Mesenchymal stem cell (in vitro differentiated cells and primary cell): ENCODE measurements around the gene VAV2.

ENCODE experiments used
- DNase-seq: peaks from one replicate; pipeline ENCODE4 v3.0.0-alpha.2; 2013
- H2AFZ ChIP-seq: one replicate; pipeline ENCODE4 v1.6.1; 2013; ENCODE audit warnings: low read depth, mild to moderate bottlenecking, control low read depth, inconsistent platforms, low read length, moderate library complexity
- H2AK5ac ChIP-seq: 2 replicates; pipeline ENCODE4 v1.6.1; 2013; ENCODE audit warnings: low read length, moderate library complexity, mild to moderate bottlenecking, inconsistent platforms; ENCODE audit not compliant: severe bottlenecking
- H2BK120ac ChIP-seq: one replicate; pipeline ENCODE4 v1.6.1; 2013; ENCODE audit warnings: low read depth, mild to moderate bottlenecking, inconsistent platforms, low read length, moderate library complexity
- H2BK12ac ChIP-seq, 2 experiments: one replicate each; pipeline ENCODE4 v1.6.1; 2013; ENCODE audit warnings: inconsistent platforms in 2 of 2, low read length in 2 of 2, mild to moderate bottlenecking in 2 of 2, moderate library complexity in 2 of 2, control low read depth in 1 of 2
- H2BK15ac ChIP-seq: one replicate; pipeline ENCODE4 v1.6.1; 2013; ENCODE audit warnings: mild to moderate bottlenecking, low read depth, inconsistent platforms; ENCODE audit not compliant: poor library complexity, severe bottlenecking
- H2BK5ac ChIP-seq: 2 replicates; pipeline ENCODE4 v1.6.1; 2013; ENCODE audit warnings: low read depth, mild to moderate bottlenecking, low read length, control low read depth, inconsistent platforms; ENCODE audit not compliant: poor library complexity, severe bottlenecking
- H3K14ac ChIP-seq, 2 experiments: one replicate each; pipeline ENCODE4 v1.6.1; 2013; ENCODE audit warnings: inconsistent platforms in 2 of 2, low read length in 2 of 2, control low read depth in 1 of 2, mild to moderate bottlenecking in 1 of 2, moderate library complexity in 1 of 2
- H3K18ac ChIP-seq, 2 experiments: one replicate each; pipeline ENCODE4 v1.6.1; 2013; ENCODE audit warnings: inconsistent platforms in 2 of 2, low read length in 2 of 2, control low read depth in 1 of 2, low read depth in 1 of 2, mild to moderate bottlenecking in 1 of 2
- H3K23ac ChIP-seq, 2 experiments: one replicate each; pipeline ENCODE4 v1.6.1; 2013; ENCODE audit warnings: inconsistent platforms in 2 of 2, low read length in 2 of 2, mild to moderate bottlenecking in 2 of 2, moderate library complexity in 2 of 2, control low read depth in 1 of 2
- H3K27ac ChIP-seq: 2 replicates; pipeline ENCODE4 v1.5.1; 2013; ENCODE audit warnings: mild to moderate bottlenecking, moderate library complexity, low read length, control low read depth, inconsistent platforms; ENCODE audit not compliant: poor library complexity, severe bottlenecking
- H3K27me3 ChIP-seq, 2 experiments: 2 replicates each; pipeline versions ENCODE4 v1.6.1 to v1.7.0; 2013; ENCODE audit warnings: low read length in 2 of 2, mild to moderate bottlenecking in 2 of 2, moderate library complexity in 2 of 2, control low read depth in 1 of 2, inconsistent platforms in 1 of 2; ENCODE audit not compliant: control insufficient read depth in 1 of 2, insufficient read depth in 1 of 2
- H3K36me3 ChIP-seq, 2 experiments: 2 replicates each; pipeline versions ENCODE4 v1.6.1 to v1.7.0; 2013; ENCODE audit warnings: low read length in 2 of 2, control low read depth in 1 of 2, inconsistent platforms in 1 of 2, low read depth in 1 of 2, mild to moderate bottlenecking in 1 of 2; ENCODE audit not compliant: insufficient read depth in 2 of 2, control insufficient read depth in 1 of 2
- H3K4ac ChIP-seq, 2 experiments: one replicate each; pipeline ENCODE4 v1.6.1; 2013; ENCODE audit warnings: inconsistent platforms in 2 of 2, low read length in 2 of 2, mild to moderate bottlenecking in 2 of 2, moderate library complexity in 2 of 2, control low read depth in 1 of 2, low read depth in 1 of 2
- H3K4me1 ChIP-seq: 2 replicates; pipeline ENCODE4 v1.6.1; 2013; ENCODE audit warnings: low read depth, low read length, control low read depth; ENCODE audit not compliant: control insufficient read depth, insufficient read depth
- H3K4me2 ChIP-seq: 2 replicates; pipeline ENCODE4 v1.6.1; 2013; ENCODE audit warnings: low read length, mild to moderate bottlenecking, inconsistent platforms; ENCODE audit not compliant: poor library complexity, severe bottlenecking
- H3K4me3 ChIP-seq, 2 experiments: 2 replicates each; pipeline versions ENCODE4 v1.5.1 to v1.7.0; 2013; ENCODE audit warnings: low read length in 2 of 2, mild to moderate bottlenecking in 2 of 2, control low read depth in 1 of 2, low read depth in 1 of 2; ENCODE audit not compliant: insufficient read depth in 1 of 2
- H3K79me1 ChIP-seq: replicated peaks from 2 replicates; pipeline ENCODE4 v1.6.1; 2013; ENCODE audit warnings: mild to moderate bottlenecking, control low read depth, low read length, inconsistent platforms; ENCODE audit not compliant: poor library complexity, severe bottlenecking
- H3K9ac ChIP-seq: 2 replicates; pipeline ENCODE4 v1.7.0; 2013; ENCODE audit warnings: mild to moderate bottlenecking, low read length, moderate library complexity
- H3K9me3 ChIP-seq: 2 replicates; pipeline ENCODE4 v1.7.0; 2013; ENCODE audit warnings: mild to moderate bottlenecking, low read length; ENCODE audit not compliant: control insufficient read depth
- H4K8ac ChIP-seq: one replicate; pipeline ENCODE4 v1.6.1; 2013; ENCODE audit warnings: inconsistent platforms, mild to moderate bottlenecking, low read length, moderate library complexity
- H4K91ac ChIP-seq: one replicate; pipeline ENCODE4 v1.6.1; 2013; ENCODE audit warnings: mild to moderate bottlenecking, low read length, inconsistent platforms
- WGBS: methylation state at CpG from one replicate; pipeline ENCODE4 v1.1.7; 2013; ENCODE audit warnings: mixed read lengths; 5-methylcytosine and 5-hydroxymethylcytosine counted together

The VAV2 gene

GRCh38 chr9:133992780-133993634 lies 883 bp upstream of the VAV2 start:
- no peaks in the 10 kb centered on the region for H3K36me3 ChIP-seq
- H3K23ac ChIP-seq, result peak overlapping the region in 1 of 2 experiments; percentile 51
- H3K4me2 ChIP-seq, result peak overlapping the region; percentile 72
- peak overlapping the region; percentile 88 for H2BK120ac ChIP-seq
- peak overlapping the region; percentile 65 for H2AFZ ChIP-seq
- peak overlapping the region; percentile 95 for H3K27ac ChIP-seq
- H4K8ac ChIP-seq, result peak overlapping the region; percentile 87
- peaks cover 42% of the 10 kb centered on the region for H3K4me1 ChIP-seq
- peak overlapping the region; percentile 8 for H2AK5ac ChIP-seq
- H2BK5ac ChIP-seq, result peak overlapping the region; percentile 94
- under 1% methylated on average over 58 of the region's 74 CpGs for WGBS
- H3K9ac ChIP-seq, result peak overlapping the region; percentile 96
- H2BK15ac ChIP-seq, result peak overlapping the region; percentile 57
- peak; percentile 89 for DNase-seq
- no peaks in the 10 kb centered on the region for H3K9me3 ChIP-seq
- peak overlapping the region in 1 of 2 experiments; percentile 46 for H2BK12ac ChIP-seq
- H3K14ac ChIP-seq, result peak overlapping the region; percentile 29 to 69
- H3K4ac ChIP-seq, result peak overlapping the region; percentile 62 to 98
- peaks cover 9% of the 10 kb centered on the region for H3K79me1 ChIP-seq
- H3K18ac ChIP-seq, result peak overlapping the region; percentile 86 to 98
- peaks cover 0 to 18% of the 10 kb centered on the region in 2 experiments for H3K27me3 ChIP-seq
- H4K91ac ChIP-seq, result peak overlapping the region; percentile 87
- H3K4me3 ChIP-seq, result peak overlapping the region; percentile 91

- no peak for DNase-seq
- H3K14ac ChIP-seq, result peak overlapping the region in 1 of 2 experiments; percentile 86
- H3K4me3 ChIP-seq, result peak overlapping the region; percentile 87 to 91
- H3K4ac ChIP-seq, result peak overlapping the region; percentile 76 to 89
- H3K4me2 ChIP-seq, result peak overlapping the region; percentile 71
- H4K91ac ChIP-seq, result peak overlapping the region; percentile 57
- H2AK5ac ChIP-seq, result peak overlapping the region; percentile 66
- peak overlapping the region; percentile 80 to 93 for H3K18ac ChIP-seq
- H2AFZ ChIP-seq, result no peak overlapping the region
- peaks cover 9% of the 10 kb centered on the region for H3K79me1 ChIP-seq
- H4K8ac ChIP-seq, result peak overlapping the region; percentile 61
- H2BK12ac ChIP-seq, result peak overlapping the region in 1 of 2 experiments; percentile 43
- H3K23ac ChIP-seq, result peak overlapping the region; percentile 55 to 98
- peak overlapping the region; percentile 82 for H3K9ac ChIP-seq
- peak overlapping the region; percentile 84 for H2BK15ac ChIP-seq
- peak overlapping the region; percentile 98 for H2BK5ac ChIP-seq
- peaks cover 55% of the 10 kb centered on the region for H3K4me1 ChIP-seq
- H2BK120ac ChIP-seq, result peak overlapping the region; percentile 49
- H3K27ac ChIP-seq, result peak overlapping the region; percentile 96
- H3K36me3 ChIP-seq, result peaks cover 0 to 7% of the 10 kb centered on the region in 2 experiments
- 0% methylated on average over 43 of the region's 82 CpGs for whole genome bisulfite sequencing
- peaks cover 0 to 4% of the 10 kb centered on the region in 2 experiments for H3K27me3 ChIP-seq
- H3K9me3 ChIP-seq, result no peaks in the 10 kb centered on the region
Measured at GRCh38 chr9:133991214-133991921, 756 bp downstream of the VAV2 start.

GRCh38 chr9:133990366-133991213 lies 1.5 kb downstream of the VAV2 start:
- H3K4ac ChIP-seq, result peak overlapping the region; percentile 71 to 89
- peak overlapping the region; percentile 98 for H2BK5ac ChIP-seq
- H3K4me3 ChIP-seq, result peak overlapping the region; percentile 87 to 91
- peaks cover 59% of the 10 kb centered on the region for H3K4me1 ChIP-seq
- peaks cover 0 to 10% of the 10 kb centered on the region in 2 experiments for H3K36me3 ChIP-seq
- no peak overlapping the region for H4K8ac ChIP-seq
- peak overlapping the region; percentile 57 for H4K91ac ChIP-seq
- H2AFZ ChIP-seq, result no peak overlapping the region
- peaks cover 9% of the 10 kb centered on the region for H3K79me1 ChIP-seq
- peak overlapping the region; percentile 80 to 93 for H3K18ac ChIP-seq
- no peak overlapping the region for H2BK120ac ChIP-seq
- peak overlapping the region; percentile 71 for H3K4me2 ChIP-seq
- no peak overlapping the region for H2AK5ac ChIP-seq
- H3K14ac ChIP-seq, result peak overlapping the region in 1 of 2 experiments; percentile 85
- 18% methylated on average over 31 of the region's 31 CpGs for WGBS
- H2BK15ac ChIP-seq, result no peak overlapping the region
- H3K27ac ChIP-seq, result peak overlapping the region; percentile 96
- H2BK12ac ChIP-seq, result peak overlapping the region in 1 of 2 experiments; percentile 43
- peak; percentile 93 for DNase-seq
- H3K27me3 ChIP-seq, result no peaks in the 10 kb centered on the region
- H3K23ac ChIP-seq, result peak overlapping the region in 1 of 2 experiments; percentile 98
- H3K9me3 ChIP-seq, result no peaks in the 10 kb centered on the region
- H3K9ac ChIP-seq, result peak overlapping the region; percentile 82
